GM12892 (cell line): Measurements from ENCODE around the gene ZNF497.

Source experiments
- POLR2A ChIP-seq: IDR thresholded peaks from 2 replicates; pipeline ENCODE4 v1.6.1; 2011; ENCODE audit warnings: low read depth, low read length, control low read depth
- POLR2AphosphoS5 ChIP-seq: IDR thresholded peaks from 2 replicates; pipeline ENCODE4 v1.6.1; 2011; ENCODE audit warnings: low read depth, low read length, control low read depth
- TAF1 ChIP-seq: IDR thresholded peaks from 2 replicates; pipeline ENCODE4 v1.6.1; 2011; ENCODE audit warnings: low read depth, mild to moderate bottlenecking, control low read depth, low read length, borderline replicate concordance

GRCh38 chr19:58350001-58350861, 12.3 kb downstream of the ZNF497 start:
- TF ChIP-seq TAF1, result no peak
- no peak for TF ChIP-seq POLR2AphosphoS5
- no peak for TF ChIP-seq POLR2A
